Activated CD4-positive, alpha-beta T cell treated with anti-CD3 and anti-CD28 coated beads, Interleukin-2, Interleukin-4, amounts not matched to agents 100 ng/mL and 50 ng/mL, durations not matched to agents 16 hours and 8 hours (primary cell): ENCODE data around the gene CD84.
"Not testable (repeated sequence)": the region's sequence is repeated elsewhere in the genome, so short reads cannot be mapped to it uniquely, and the experiment has no call there.

Experiments
- DNase-seq: peaks from one replicate; pipeline ENCODE4 v3.0.0-alpha.2; 2020; ENCODE audit warnings: low spot score

The CD84 gene

GRCh38 chr1:160503087-160503486 is 76.2 kb downstream of the CD84 start:
- no peak for DNase-seq

GRCh38 chr1:160500321-160500990 is 78.8 kb downstream of the CD84 start:
- DNase-seq = no peak

- DNase-seq = no peak
These were observed 79.7 kb downstream of the CD84 start for GRCh38 chr1:160499631-160500030.

- not testable (repeated sequence) for DNase-seq
These were observed 80.8 kb downstream of the CD84 start for GRCh38 chr1:160498301-160499065.

GRCh38 chr1:160496334-160496733 is 83.0 kb downstream of the CD84 start:
- DNase-seq = no peak

- DNase-seq = no peak
These were observed 84.7 kb downstream of the CD84 start for GRCh38 chr1:160494620-160495019.

- DNase-seq = no peak
These were observed 86.7 kb downstream of the CD84 start for GRCh38 chr1:160492617-160493016.

- DNase-seq = no peak
These were observed 87.3 kb downstream of the CD84 start for GRCh38 chr1:160491981-160492380.
